GM10248 (cell line): ENCODE data around the gene AP3B2.

Source experiments
- CTCF ChIA-PET: fragments of 300-600 bp; sonication (Branson Sonifier 250); formaldehyde crosslinking; extraction: SDS; loops from one replicate; lab custom pipeline; 2021; ENCODE audit warnings: antibody characterized with exemption; lab: Yijun Ruan, JAX
- POLR2A ChIA-PET: fragments of 350-650 bp; sonication (Branson Sonifier 250); formaldehyde crosslinking; extraction: SDS; loops from one replicate; lab custom pipeline; 2020; ENCODE audit warnings: antibody characterized with exemption; lab: Yijun Ruan, JAX
- DNase-seq: peaks from one replicate; pipeline ENCODE4 v3.0.0; 2012; ENCODE audit errors: extremely low spot score
- CTCF ChIP-seq: IDR thresholded peaks from 2 replicates; pipeline ENCODE4 v1.5.1; 2012; ENCODE audit warnings: mild to moderate bottlenecking, low read depth; ENCODE audit errors: extremely low read depth, missing control alignments, control extremely low read depth

Gene AP3B2

GRCh38 chr15:82743810-82744209 is 34.1 kb upstream of the AP3B2 start:
- TF ChIP-seq CTCF, result no peak
- ChIA-PET CTCF (no interaction called here), POLR2A (no interaction called here)
- no peak for DNase-seq

- TF ChIP-seq CTCF, result no peak
- ChIA-PET POLR2A (no interaction called here), CTCF (no interaction called here)
- no peak for DNase-seq
These were observed 32.5 kb upstream of the AP3B2 start for GRCh38 chr15:82742134-82742533.

- POLR2A ChIA-PET, result no interaction called here
- TF ChIP-seq CTCF, result no peak
- DNase-seq, result no peak
- CTCF ChIA-PET, result no interaction called here
These were observed 29.4 kb upstream of the AP3B2 start for GRCh38 chr15:82739086-82739485.

GRCh38 chr15:82737975-82738374 is 28.3 kb upstream of the AP3B2 start:
- ChIA-PET CTCF (no interaction called here), POLR2A (no interaction called here)
- TF ChIP-seq CTCF, result no peak
- no peak for DNase-seq

- DNase-seq, result no peak
- ChIA-PET CTCF (no interaction called here), POLR2A (no interaction called here)
- no peak for TF ChIP-seq CTCF
These were observed 21.9 kb upstream of the AP3B2 start for GRCh38 chr15:82731527-82731926.

GRCh38 chr15:82730022-82730530 is 20.4 kb upstream of the AP3B2 start:
- ChIA-PET POLR2A (no interaction called here), CTCF (no interaction called here)
- DNase-seq, result no peak
- TF ChIP-seq CTCF, result no peak

GRCh38 chr15:82726816-82727215 is 17.1 kb upstream of the AP3B2 start:
- DNase-seq, result no peak
- ChIA-PET CTCF (no interaction called here), POLR2A (no interaction called here)
- TF ChIP-seq CTCF, result no peak
